Kasumi-1 (cell line): ENCODE data around the gene NUP93.

ENCODE experiments used
- DNase-seq, 2 experiments: peaks; one replicate each; lab custom pipeline; 2025; lab: John Stamatoyannopoulos, UW

The NUP93 gene

DNA sequence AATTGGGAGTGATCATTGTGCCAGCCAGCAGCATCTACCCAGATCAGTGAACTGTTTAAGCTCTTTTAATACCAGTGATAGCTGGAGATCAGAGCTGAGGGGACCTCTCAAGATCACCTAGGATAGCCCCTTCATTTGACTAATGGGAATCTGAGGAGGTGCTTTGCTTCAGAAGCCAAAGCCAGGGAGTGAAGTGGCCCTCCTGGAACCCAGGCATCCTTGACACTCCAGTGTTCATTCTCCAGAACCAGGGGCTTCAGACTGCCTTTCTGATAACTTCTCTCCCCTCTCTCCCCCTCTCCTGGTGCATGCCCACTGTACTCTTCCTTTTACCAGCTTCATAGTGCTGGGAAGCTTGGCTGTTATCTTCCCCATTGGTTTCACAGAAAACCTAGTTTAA lies 87.1 kb downstream of the NUP93 start:
- DNase-seq, result no peak

GRCh38 chr16:56817938-56818337 lies 88.0 kb downstream of the NUP93 start:
- no peak for DNase-seq

GRCh38 chr16:56823081-56823733 lies 93.3 kb downstream of the NUP93 start:
- no peak for DNase-seq

DNA sequence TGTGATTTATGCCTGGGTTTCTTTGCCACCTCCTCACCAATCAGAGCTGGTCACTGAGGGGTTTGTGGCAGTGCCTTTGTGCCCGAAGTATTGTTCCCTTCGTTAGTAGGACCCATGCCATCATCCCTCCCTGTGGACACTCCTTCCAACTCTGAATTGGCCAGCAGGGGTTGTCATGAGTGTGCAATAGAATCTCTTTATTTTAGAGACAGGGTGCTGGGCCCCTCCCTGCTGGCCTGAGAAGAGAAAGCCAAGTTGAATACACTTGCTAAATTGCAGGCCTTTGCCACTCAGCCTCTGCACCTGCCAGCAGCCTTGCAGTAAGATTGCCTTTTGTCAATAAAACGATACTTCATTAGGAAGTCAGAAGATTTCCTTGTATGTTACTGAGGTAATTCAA lies 94.4 kb downstream of the NUP93 start:
- DNase-seq, result no peak

- DNase-seq, result no peak
Observed at GRCh38 chr16:56824804-56825203, 94.9 kb downstream of the NUP93 start.

GRCh38 chr16:56825826-56826225 lies 95.9 kb downstream of the NUP93 start:
- no peak for DNase-seq

GRCh38 chr16:56828647-56829046 lies 98.7 kb downstream of the NUP93 start:
- no peak for DNase-seq

DNA sequence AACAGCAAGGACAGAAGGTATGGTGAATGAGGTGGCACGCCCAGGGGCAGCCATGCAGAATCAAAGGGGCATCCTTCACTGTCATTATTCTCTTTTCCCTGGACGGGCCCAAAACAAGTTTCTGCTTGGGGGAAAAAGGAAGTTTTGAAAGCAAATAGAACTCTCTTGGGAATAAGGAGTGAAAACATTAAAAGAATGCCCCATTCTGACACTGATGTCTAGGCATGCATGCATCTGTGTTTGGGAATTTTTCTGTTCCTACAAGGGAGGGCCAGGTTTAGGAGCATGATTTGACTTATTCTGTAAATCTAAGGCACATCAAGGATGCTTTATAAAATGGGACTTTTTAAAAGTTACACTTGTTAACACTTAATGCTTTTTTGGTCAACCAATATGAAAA lies 100.7 kb downstream of the NUP93 start:
- no peak for DNase-seq

GRCh38 chr16:56832768-56833167 lies 102.8 kb downstream of the NUP93 start:
- no peak for DNase-seq

- no peak for DNase-seq
Observed at GRCh38 chr16:56833243-56833970, 103.5 kb downstream of the NUP93 start.

DNA sequence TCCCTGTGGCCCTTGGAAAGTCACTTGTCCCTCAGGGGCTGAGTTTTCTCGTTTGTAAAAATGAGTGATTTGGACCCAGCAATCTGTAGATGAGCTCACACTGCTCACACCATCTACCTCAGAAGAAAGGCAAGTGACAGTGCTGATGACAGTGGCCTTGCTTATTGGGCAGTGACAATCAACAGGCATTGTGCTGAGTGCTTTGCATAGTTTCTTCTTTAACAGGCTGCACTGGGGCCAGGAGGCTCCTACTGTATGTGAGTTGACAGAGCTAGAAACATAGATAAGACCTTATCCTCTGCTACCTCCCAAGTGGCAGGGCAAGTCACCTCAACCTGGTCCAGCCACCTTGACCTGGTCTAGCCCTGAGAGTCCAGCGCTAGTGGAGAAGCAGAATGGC lies 105.4 kb downstream of the NUP93 start:
- DNase-seq, result no peak

DNA sequence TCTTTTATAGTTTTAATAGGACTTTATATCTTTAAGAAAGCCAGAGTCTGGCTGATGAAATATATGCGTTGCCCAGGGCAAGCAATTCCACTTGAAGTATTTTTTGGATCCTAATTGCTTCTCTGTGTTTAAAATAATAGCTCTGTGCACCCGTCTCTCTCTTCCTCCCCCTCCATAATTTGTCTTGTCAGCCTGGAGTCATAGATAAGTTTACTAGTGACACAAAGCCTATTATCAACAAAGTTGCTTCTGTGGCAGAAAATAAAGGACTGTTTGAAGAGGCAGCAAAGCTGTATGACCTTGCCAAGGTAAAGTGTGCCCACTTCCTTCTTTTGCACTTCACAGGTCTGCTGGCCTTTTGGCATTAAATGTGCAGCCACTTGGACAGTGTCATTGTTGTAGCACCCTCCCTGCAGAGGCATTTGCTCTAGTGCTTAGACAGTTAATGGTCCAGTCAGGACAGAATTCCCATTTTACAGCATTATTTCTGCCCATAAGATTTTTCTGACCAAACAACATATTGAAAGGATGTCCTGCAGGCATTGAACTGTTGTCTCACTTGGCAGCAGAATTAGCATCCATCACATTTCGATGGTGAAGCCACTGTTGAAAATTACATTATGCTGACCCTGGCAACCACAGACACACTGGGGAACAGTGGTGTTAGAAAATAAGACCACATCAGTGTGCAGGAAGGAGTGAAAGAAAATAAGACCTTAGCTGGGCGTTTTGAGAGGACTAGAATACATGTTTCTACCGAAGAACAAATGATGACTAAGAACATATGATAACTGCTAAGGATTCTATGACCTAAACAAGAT lies 106.7 kb downstream of the NUP93 start:
- no peak for DNase-seq

- no peak for DNase-seq
Observed at GRCh38 chr16:56838622-56839337, 108.9 kb downstream of the NUP93 start.

DNA sequence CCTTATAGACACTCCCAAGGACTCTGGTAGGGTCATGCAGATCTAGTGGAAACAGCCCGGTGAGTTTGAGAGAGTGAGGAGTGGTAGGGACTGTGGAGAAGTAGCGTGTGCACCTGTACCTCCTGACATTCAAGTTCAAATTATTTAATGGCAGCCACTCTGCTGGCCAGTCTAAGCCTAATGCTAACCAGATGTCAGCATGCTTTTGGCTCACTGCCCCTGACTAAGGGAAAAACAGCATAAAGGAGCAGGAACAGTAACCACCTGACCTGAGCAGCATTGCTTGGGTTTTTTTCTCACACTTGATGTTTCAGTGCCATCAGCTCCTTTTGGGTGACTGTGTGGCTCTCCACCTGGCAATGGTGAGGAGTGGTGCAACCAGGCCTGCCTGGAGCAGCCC lies 111.3 kb downstream of the NUP93 start:
- no peak for DNase-seq

DNA sequence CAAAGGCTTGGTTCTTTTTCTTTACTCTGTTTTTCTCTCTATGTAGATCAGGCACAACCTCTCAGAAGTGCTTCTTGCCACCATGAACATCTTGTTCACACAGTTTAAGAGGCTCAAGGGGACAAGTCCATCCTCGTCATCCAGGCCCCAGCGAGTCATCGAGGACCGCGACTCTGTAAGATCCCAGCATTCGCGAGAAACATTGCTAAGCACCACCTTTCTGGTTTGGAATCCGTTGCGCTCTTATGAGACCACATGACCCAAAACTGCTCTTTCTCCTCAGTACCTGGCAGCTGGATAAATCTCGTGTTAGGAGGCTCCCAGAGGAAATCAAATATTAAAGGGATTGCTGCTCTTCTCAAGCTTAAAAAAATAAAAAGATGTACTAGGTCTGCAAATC lies 111.7 kb downstream of the NUP93 start:
- no peak for DNase-seq

GRCh38 chr16:56842133-56842532 lies 112.2 kb downstream of the NUP93 start:
- DNase-seq, result no peak

- no peak for DNase-seq
Observed at GRCh38 chr16:56844056-56844455, 114.1 kb downstream of the NUP93 start.

DNA sequence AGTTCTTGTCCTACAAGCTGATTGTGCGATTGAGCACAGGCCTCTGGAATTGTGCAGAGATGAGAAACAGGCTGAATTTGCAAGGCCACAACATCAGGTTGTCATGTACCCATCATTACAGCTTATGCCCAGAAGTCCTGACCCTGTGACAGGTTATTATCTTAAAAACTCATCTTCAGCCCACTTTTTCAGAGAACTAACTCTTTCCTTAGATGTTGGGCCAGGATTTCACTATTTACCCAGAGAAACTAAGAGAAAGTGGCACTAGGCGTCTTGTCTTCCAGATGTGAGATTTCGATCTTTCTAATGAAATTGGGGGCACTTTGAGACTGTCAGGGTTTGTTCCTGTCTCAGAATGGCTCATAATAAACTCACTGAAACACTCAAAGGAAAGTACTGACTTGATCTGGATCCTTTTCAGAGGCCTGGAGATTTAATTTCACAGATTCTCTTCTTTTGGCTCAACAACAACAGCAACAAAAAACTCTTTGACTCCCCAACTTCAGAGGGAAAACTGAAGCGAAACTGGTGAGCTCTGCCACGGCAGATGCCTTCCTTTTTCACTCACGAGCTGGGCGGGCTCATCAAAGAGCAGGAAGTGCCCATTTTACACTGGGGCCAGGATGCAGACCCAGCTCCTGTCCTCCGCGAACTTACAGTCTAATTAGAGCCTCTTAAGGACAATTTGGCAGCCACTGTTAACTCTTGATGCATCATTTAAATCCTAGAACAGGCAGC lies 117.4 kb downstream of the NUP93 start:
- no peak for DNase-seq

DNA sequence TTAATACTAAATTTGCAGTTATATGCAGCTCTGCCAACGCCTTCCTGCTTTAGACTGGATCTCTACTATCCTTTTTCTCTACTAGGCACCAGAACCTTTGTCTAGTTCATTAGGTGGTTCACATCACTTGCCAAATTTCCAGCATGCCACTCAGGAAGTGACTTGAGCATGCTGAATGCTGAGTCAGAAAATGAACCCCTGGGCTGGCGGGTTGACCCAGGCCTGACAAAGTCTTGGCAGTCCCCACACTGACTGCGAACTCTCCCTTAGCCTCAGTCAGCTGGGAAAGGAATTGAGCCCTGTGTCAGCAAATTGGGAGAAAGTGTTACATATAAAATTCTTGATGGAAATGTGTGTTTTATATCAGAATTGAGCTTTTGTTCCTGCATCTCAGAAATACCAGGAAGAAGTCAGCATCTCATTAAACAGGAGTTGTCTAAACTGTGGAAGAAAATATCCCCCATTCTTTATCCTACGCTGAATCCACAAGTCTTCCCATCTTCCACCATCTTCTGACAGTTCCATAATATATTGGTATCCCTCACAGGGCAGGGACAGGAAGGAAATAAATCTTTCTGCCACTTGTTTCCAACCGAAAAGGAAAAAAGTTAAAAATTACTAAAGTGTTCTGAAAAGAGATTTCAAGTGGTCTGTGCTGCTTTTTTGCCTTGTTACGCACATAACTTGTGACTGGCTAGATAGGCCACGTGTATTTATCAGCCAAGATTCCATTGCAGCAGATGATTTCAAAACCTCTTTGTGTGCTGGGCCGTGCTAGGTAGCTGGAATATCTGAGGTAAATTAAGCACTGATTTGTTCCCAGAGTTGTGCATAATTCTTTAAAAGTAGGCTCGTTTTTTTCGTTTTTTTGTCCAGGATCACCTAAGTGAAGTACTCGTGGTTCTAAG lies 118.4 kb downstream of the NUP93 start:
- DNase-seq, result peak in 1 of 2 experiments; percentile 10

- DNase-seq, result no peak
Observed at GRCh38 chr16:56848955-56849689, 119.2 kb downstream of the NUP93 start.
